Gastrocnemius medialis (tissue), 4 donors: ENCODE data around the gene SRP68. TPM values are rescaled to one million over a fixed set of nuclear protein-coding genes. Genes with fewer than 3 reads are reported as not detected.

Experiments used
- ATAC-seq, 2 donors: fragments of 150-250 bp; one replicate each; pipeline ENCODE4 v1.9.1; 2016
- DNase-seq, 2 donors: peaks; one replicate each; pipeline ENCODE4 v3.0.0-alpha.2; 2019
- H3K27ac ChIP-seq, 4 donors: fragments of 200-600 bp; sonication (generic); 1 replicate in 1 of 4; 2 replicates in 3 of 4; pipeline ENCODE4 v1.5.1; 2016 to 2018; ENCODE audit warnings: mild to moderate bottlenecking in 2 of 4, moderate library complexity in 1 of 4
- H3K27me3 ChIP-seq, 3 donors: fragments of 200-600 bp; sonication (generic) in 2 of 3; 1 replicate in 1 of 3; 2 replicates in 2 of 3; pipeline versions ENCODE4 v1.5.1 to v1.6.0; 2016 to 2019; ENCODE audit warnings: mild to moderate bottlenecking in 1 of 3, moderate library complexity in 1 of 3
- H3K36me3 ChIP-seq, 2 donors: fragments of 200-600 bp; sonication (generic) in 1 of 2; one replicate each; pipeline ENCODE4 v1.5.1; 2017 to 2018
- H3K4me1 ChIP-seq, 2 donors: fragments of 200-600 bp; sonication (generic) in 1 of 2; one replicate each; pipeline ENCODE4 v1.5.1; 2016 to 2017; ENCODE audit warnings: mild to moderate bottlenecking in 2 of 2
- H3K4me3 ChIP-seq, 4 donors: fragments of 200-600 bp; sonication (generic) in 3 of 4; 1 replicate in 1 of 4; 2 replicates in 3 of 4; pipeline ENCODE4 v1.5.1; 2016 to 2019; ENCODE audit warnings: mild to moderate bottlenecking in 2 of 4
- H3K9me3 ChIP-seq, 3 donors: fragments of 200-600 bp; sonication (generic) in 2 of 3; 1 replicate in 1 of 3; 2 replicates in 2 of 3; pipeline ENCODE4 v1.5.1; 2016 to 2019
- POLR2A ChIP-seq, 2 donors: fragments of 450-650 bp; IDR thresholded peaks; one replicate each; pipeline ENCODE4 v1.6.1; 2017; ENCODE audit warnings: antibody characterized with exemption in 2 of 2, mild to moderate bottlenecking in 2 of 2, moderate library complexity in 2 of 2
- in situ Hi-C, 4 donors: fragments of 200-750 bp; cut with MboI; loops; one replicate each; pipeline versions ENCODE4 v1.15.0 to v1.8.0; 2017; ENCODE audit warnings: low sequenced_read_pairs in 4 of 4
- intact Hi-C: fragments of 100-400 bp; cut with DNase I; formaldehyde crosslinking; loops from one replicate; pipeline ENCODE4 v1.15.1; 2023; ENCODE audit warnings: low total_unique reads
- total RNA-seq, 4 donors: library from RNA; depleted of rRNA; stranded (reverse); fragments of >200 nt; gene quantifications; one replicate each; pipeline versions ENCODE4 v1.1.0 to v1.2.3, GENCODE V29; 2016
- TF ChIP-seq, protein P1 (sequence below), 5 experiments: fragments of 450-650 bp in 3 of 5; fragments of 200-600 bp in 2 of 5; sonication (generic) in 2 of 5; IDR thresholded peaks in 4 of 5; conservative IDR thresholded peaks in 1 of 5; 1 replicate in 4 of 5; 2 replicates in 1 of 5; pipeline ENCODE4 v1.5.1; 2016 to 2019; ENCODE audit warnings: antibody characterized with exemption in 5 of 5, mild to moderate bottlenecking in 3 of 5, moderate library complexity in 3 of 5

Gene SRP68
- total RNA-seq, 4 donors from 2014 or later = 33.0 to 76.7 (median 66.7) TPM

DNA sequence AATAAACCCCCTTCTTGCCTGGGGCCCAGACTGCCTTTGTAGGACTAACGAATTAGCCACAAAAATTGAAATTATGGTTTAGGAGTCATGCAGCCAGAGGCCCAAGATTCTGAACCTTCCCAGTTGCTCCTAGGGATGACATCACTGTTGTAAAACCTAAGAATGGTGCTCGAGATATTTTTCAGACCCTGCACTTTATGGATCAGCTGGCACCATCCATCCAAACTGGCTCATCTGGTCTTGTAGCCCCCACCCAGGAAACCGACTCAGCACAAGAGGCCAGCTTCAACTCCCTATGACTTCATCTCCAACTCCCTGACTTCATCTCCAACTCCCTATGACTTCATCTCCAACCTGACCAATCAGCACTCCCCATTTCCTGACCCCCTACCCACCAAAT is 34.3 kb downstream of the SRP68 start:
- Histone ChIP-seq H3K4me3 (no peak overlapping the region), H3K27ac (no peak overlapping the region), H3K36me3 (peaks cover 4 to 54% of the 10 kb centered on the region in 2 donors), H3K27me3 (no peaks in the 10 kb centered on the region), H3K9me3 (no peaks in the 10 kb centered on the region), H3K4me1 (no peaks in the 10 kb centered on the region)
- intact Hi-C loops = no loop called here
- no peak for TF ChIP-seq POLR2A (IDR thresholded peaks at IDR 0.05)
- TF ChIP-seq, protein P1, sequence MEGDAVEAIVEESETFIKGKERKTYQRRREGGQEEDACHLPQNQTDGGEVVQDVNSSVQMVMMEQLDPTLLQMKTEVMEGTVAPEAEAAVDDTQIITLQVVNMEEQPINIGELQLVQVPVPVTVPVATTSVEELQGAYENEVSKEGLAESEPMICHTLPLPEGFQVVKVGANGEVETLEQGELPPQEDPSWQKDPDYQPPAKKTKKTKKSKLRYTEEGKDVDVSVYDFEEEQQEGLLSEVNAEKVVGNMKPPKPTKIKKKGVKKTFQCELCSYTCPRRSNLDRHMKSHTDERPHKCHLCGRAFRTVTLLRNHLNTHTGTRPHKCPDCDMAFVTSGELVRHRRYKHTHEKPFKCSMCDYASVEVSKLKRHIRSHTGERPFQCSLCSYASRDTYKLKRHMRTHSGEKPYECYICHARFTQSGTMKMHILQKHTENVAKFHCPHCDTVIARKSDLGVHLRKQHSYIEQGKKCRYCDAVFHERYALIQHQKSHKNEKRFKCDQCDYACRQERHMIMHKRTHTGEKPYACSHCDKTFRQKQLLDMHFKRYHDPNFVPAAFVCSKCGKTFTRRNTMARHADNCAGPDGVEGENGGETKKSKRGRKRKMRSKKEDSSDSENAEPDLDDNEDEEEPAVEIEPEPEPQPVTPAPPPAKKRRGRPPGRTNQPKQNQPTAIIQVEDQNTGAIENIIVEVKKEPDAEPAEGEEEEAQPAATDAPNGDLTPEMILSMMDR (IDR thresholded peaks at IDR 0.05 in 4 of 5, conservative IDR thresholded peaks at IDR 0.05 in 1 of 5) = no peak
- ATAC-seq (no peak), DNase-seq (no peak)
- in situ Hi-C loops = no loop called here

DNA sequence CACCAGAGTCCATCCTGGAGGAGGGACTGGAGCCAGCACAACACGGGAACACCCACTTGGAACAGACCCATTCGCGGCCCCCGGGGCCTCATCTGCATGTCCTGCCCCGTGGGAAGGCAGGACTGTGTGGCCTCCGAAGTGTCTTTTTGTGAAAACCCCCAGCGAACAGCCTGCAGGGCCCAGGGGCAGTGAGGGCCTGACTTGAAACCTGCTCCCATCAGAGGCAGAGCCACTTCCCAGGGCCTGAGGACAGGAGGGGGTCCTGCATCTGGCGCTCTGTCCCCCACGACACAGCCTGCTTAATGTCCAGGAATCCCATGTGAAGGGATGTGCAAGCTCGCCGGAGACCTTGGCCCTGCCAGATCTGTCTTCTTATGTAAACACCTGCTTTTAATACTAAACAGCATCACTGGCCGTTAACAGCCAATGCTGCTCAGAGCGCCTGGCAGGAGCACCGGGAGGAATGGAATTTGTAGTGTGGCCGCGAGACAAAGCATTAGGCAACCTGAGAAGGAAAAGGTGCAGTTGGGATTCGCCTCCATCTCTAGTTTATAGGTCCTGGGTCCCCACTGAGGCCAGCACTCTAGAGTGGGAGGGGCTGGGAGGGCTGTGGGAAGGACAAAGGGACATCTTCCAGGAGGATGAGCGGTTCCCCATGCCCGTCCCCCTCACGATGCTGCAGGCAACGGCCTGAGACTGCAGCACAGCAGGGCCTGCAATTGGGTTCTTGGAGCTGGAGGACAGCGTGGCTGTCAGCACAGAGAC is 35.6 kb downstream of the SRP68 start:
- no peak overlapping the region for H3K4me3 ChIP-seq
- H3K27ac ChIP-seq = no peak overlapping the region

DNA sequence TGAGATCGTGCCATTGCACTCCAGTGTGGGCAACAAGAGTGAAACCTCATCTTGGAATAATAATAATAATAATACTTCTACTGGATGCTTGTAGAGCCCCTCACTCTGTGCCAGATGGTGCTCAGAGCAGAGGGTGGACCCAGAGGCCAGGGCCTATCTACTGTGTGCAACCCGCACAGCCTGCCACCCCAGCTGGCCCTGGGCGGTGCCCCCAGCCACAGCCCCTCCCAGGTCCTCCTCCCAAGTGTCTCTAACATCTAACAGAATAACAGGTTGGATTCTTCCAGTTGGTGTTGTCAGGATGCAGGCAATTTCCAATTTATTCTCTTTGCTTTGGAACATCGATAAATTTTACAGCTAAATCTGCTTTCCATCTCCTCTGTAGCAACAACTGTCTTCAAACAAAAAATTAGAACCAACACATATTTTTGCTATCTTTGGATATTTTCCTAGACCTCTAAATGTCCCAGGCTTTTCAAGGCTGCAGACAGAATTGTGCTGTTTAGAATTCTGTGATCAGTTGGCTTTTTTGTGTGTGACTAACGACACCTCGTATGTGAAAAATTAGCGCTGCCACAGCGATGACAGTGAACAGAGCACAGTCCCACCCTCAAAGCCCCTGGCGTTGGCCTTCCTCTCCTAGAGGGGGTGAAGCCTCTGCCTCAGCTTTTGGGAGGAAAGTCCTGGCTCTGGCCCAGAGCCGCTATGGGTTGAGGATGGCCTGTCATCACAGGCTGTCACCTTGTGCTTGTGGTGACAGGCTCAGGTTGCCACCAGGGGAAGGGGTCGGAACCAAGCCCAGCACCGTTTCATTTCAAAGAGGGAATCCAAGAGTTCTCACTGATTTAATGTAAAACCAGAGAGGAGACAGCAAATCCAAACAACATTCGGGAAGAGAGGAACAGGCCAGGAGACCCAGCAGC is 37.6 kb downstream of the SRP68 start:
- intact Hi-C loops = no loop called here
- no peak overlapping the region for H3K4me3 ChIP-seq
- DNase-seq (no peak), ATAC-seq (no peak)
- H3K36me3 ChIP-seq = peaks cover 0 to 20% of the 10 kb centered on the region in 2 donors
- in situ Hi-C loops = no loop called here
- H3K4me1 ChIP-seq = no peaks in the 10 kb centered on the region
- no peak overlapping the region for H3K27ac ChIP-seq
- TF ChIP-seq POLR2A (IDR thresholded peaks at IDR 0.05) = no peak
- TF ChIP-seq, protein P1 (IDR thresholded peaks at IDR 0.05 in 4 of 5, conservative IDR thresholded peaks at IDR 0.05 in 1 of 5) = no peak
- H3K27me3 ChIP-seq = no peaks in the 10 kb centered on the region
- H3K9me3 ChIP-seq = no peaks in the 10 kb centered on the region

More for the DNA sequence above, 35.6 kb downstream of the SRP68 start:
- H3K9me3 ChIP-seq = no peaks in the 10 kb centered on the region
- peaks cover 4 to 40% of the 10 kb centered on the region in 2 donors for H3K36me3 ChIP-seq
- in situ Hi-C loops (no loop called here), intact Hi-C loops (no loop called here)
- no peak for DNase-seq
- TF ChIP-seq POLR2A (IDR thresholded peaks at IDR 0.05) = no peak
- TF ChIP-seq, protein P1 (IDR thresholded peaks at IDR 0.05 in 4 of 5, conservative IDR thresholded peaks at IDR 0.05 in 1 of 5) = no peak
- no peak for ATAC-seq
- no peaks in the 10 kb centered on the region for H3K4me1 ChIP-seq
- H3K27me3 ChIP-seq = no peaks in the 10 kb centered on the region

DNA sequence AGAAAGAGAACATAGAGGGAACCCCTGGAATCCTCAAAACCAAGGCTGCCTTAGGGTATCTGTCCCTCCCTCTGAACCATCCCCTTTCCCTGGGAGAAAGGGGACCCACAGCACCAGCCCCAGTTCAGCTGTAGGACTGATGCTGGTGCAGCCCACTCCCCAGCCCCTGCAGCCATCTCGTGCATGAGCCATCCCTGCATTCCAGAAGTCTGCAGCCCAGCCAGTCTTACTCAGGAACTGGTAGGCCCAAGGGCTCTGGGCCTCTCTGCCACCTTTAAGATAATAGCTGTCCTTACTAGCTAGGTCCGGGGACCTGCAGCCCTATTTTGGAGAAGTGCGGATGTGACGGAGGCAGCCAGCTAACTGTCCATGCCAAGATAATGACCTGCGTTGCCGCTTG is 39.2 kb downstream of the SRP68 start:
- Histone ChIP-seq H3K4me3 (no peak overlapping the region), H3K36me3 (peaks cover 0 to 5% of the 10 kb centered on the region in 2 donors), H3K27ac (no peak overlapping the region), H3K4me1 (no peaks in the 10 kb centered on the region), H3K9me3 (no peaks in the 10 kb centered on the region), H3K27me3 (no peaks in the 10 kb centered on the region)
- intact Hi-C loops = no loop called here
- in situ Hi-C loops = no loop called here
- TF ChIP-seq, protein P1 (IDR thresholded peaks at IDR 0.05 in 4 of 5, conservative IDR thresholded peaks at IDR 0.05 in 1 of 5) = no peak
- no peak for TF ChIP-seq POLR2A (IDR thresholded peaks at IDR 0.05)
- ATAC-seq = no peak
- DNase-seq = no peak
